NOMO-1 treated with dmso at 0.1 percent for 144 hours (cell line): ENCODE measurements around the gene SCD5.

ENCODE experiments used
- DNase-seq: peaks from one replicate; lab custom pipeline; 2025; ENCODE audit not compliant: unreplicated experiment; lab: John Stamatoyannopoulos, UW

The SCD5 gene

GRCh38 chr4:82774711-82775171 lies 23.9 kb downstream of the SCD5 start:
- no peak for DNase-seq

GRCh38 chr4:82773057-82773456 lies 25.5 kb downstream of the SCD5 start:
- no peak for DNase-seq

- no peak for DNase-seq
Measured at GRCh38 chr4:82770607-82771006, 28.0 kb downstream of the SCD5 start.

- DNase-seq = no peak
Measured at GRCh38 chr4:82765134-82765533, 33.5 kb downstream of the SCD5 start.

GRCh38 chr4:82761229-82761628 lies 37.4 kb downstream of the SCD5 start:
- no peak for DNase-seq

GRCh38 chr4:82758701-82759685 lies 39.6 kb downstream of the SCD5 start:
- no peak for DNase-seq

GRCh38 chr4:82756061-82756460 lies 42.5 kb downstream of the SCD5 start:
- no peak for DNase-seq

DNA sequence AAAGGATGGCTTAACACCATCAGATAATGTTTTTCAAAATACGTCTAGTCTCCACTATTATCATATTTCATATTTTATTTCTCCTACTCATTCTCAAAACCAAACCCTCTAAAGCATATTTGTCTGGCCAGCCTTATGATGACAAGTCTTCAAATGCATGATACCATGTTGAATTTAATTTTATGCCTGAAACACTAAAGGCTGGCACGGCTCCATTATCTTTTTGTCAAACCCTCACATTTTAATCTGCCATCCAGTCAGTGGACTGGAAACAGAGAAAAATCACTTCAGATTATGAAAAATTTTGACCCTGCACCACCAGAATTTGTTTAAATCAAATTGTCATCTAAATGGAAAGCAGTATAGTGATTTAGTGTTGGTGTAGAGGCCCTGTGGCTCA lies 42.9 kb downstream of the SCD5 start:
- no peak for DNase-seq

GRCh38 chr4:82754513-82755165 lies 44.0 kb downstream of the SCD5 start:
- no peak for DNase-seq

- no peak for DNase-seq
Measured at GRCh38 chr4:82753725-82754410, 44.7 kb downstream of the SCD5 start.

GRCh38 chr4:82753238-82753637 lies 45.4 kb downstream of the SCD5 start:
- DNase-seq = no peak

DNA sequence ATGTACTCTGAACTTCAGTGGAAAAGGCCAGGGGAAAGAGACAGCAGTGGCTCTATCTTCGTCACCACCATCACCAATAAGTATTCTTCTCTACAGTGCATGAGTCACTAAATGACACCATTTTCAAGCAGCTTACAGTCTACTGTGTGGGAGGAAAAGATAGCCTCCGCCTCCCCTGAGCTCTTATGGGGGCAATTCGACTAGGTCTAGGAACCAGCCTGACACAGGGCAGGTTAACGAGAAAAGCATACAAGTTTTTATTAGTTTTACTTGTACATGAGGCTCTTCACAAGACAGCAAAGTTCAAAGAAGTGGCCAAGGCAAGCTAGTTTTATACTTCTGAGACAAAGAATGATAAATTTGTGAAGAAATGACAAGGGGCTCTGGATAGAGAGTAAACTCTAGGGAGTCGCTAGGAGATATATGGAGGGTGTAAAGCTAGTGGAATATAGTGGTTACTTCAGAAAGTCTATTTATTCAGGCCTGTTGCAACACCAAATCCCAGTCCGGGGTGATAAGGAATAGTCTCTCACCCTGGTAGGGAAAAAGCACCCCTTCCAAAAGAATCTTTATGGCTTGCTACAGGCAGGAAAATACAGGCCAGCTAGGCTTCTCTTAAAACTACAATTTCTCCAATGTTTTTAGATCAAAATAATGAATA lies 49.7 kb downstream of the SCD5 start:
- DNase-seq = no peak

- no peak for DNase-seq
Measured at GRCh38 chr4:82747686-82748575, 50.7 kb downstream of the SCD5 start.

DNA sequence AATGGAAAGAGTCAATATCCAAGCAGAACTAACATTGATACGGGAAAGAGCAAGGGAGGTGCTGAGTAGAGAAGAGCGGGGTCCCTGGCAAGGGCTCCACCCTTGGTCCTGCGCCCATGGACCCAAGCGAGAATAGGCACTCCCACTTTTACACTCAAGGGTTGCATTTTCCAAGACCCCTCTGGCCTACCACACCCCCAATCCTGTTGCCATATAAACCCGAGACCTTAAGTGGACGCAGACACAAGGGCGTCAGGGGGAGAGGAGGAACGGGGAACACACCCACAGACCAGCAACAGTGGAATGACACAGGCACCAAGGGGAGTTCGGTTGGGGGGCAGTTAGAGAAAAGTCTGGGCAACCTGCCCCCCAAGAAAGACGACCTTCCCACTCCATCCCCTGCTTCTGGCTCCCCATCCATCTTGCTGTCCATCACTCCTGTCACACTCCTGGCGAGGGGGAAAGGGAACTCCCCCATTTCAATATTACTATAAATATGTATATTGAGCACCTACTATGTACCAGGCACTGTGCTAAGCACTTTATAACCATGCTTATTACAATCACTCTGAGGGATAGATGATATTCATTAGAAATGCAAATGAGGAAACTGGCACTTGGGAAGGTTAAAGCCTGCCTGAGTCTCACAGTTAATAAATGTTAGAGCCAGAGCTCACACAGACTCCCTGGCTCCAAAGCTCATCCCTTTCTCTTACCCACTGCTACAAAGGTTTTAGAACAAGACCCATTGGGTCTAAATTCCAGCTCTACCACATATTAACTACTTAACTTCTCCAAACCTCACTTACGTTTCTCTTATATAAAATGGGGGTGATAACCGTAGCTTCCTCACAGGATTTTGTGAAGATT lies 51.7 kb downstream of the SCD5 start:
- no peak for DNase-seq

GRCh38 chr4:82745173-82745842 lies 53.3 kb downstream of the SCD5 start:
- no peak for DNase-seq

- no peak for DNase-seq
Measured at GRCh38 chr4:82744284-82744968, 54.2 kb downstream of the SCD5 start.

GRCh38 chr4:82741188-82741587 lies 57.4 kb downstream of the SCD5 start:
- DNase-seq = no peak
